Type B pancreatic cell (in vitro differentiated cells): Measurements from ENCODE around the gene ALPI. TPM values are rescaled to one million over a fixed set of nuclear protein-coding genes. Genes with fewer than 3 reads are reported as not detected.

Source experiments
- DNase-seq: peaks from one replicate; pipeline ENCODE4 v3.0.0; 2021; ENCODE audit warnings: mixed read lengths; ENCODE audit not compliant: unreplicated experiment; ENCODE audit errors: extremely low spot score
- H3K27ac Mint-ChIP-seq: 2 replicates; pipeline ENCODE4 v1.8.0; 2021; ENCODE audit warnings: mild to moderate bottlenecking, mixed read lengths
- H3K27me3 Mint-ChIP-seq: 2 replicates; pipeline ENCODE4 v1.8.0; 2021; ENCODE audit warnings: mixed read lengths
- H3K36me3 Mint-ChIP-seq: 2 replicates; pipeline ENCODE4 v1.8.0; 2021; ENCODE audit warnings: mixed read lengths
- H3K4me1 Mint-ChIP-seq: one replicate; pipeline ENCODE4 v1.8.0; 2021; ENCODE audit warnings: mixed read lengths; ENCODE audit not compliant: unreplicated experiment
- H3K4me3 Mint-ChIP-seq: 2 replicates; pipeline ENCODE4 v1.8.0; 2021; ENCODE audit warnings: mild to moderate bottlenecking, mixed read lengths
- H3K9me3 Mint-ChIP-seq: 2 replicates; pipeline ENCODE4 v1.8.0; 2021; ENCODE audit warnings: mixed read lengths
- total RNA-seq: library from RNA; stranded (reverse); gene quantifications from 2 replicates; pipeline ENCODE4 v1.2.1, GENCODE V29; 2021; ENCODE audit warnings: low replicate concordance
- TF ChIP-seq, protein P1 (sequence below): fragments of 200-600 bp; sonication (generic); conservative IDR thresholded peaks from 2 replicates; pipeline ENCODE4 v1.5.0; 2021; ENCODE audit warnings: antibody characterized with exemption, mild to moderate bottlenecking

ALPI gene
- total RNA-seq, 1 donor from 2014 or later, result 1.5 TPM

DNA sequence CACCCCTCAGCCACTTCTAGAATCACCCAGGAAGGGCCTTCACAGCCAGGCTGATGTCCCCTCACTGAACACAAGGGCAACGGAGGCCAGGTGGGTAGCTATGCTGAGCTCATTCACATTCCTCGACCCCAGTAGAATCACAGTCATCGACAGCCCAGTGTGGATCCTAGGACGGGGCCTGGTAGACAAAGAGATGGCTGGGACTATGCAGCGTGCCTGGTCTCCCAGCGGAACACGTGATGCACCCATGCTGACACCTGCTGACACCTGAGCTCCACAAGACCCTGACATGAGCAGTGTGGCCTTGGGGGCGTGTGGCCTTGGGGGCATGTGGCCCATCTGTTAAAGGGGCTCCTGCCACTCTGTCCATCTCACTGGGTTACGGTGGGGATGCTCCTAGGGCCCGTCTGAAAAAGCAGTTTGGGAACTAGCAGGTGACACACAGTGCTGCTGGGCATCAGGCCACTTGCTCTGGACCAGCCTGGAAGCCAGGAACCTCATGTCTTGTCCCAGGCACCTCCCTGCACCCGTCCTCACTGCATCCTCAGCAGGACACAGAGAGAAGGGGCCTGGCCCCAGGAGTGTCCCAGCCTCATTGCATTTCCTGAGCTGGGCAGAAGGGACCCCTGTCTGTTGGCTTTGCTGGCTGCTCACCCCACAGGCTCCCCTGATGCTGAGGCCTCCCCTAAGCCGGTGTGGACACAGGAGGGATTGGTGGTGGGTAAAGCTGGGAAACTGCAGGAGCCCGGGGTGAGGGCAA is 22.0 kb downstream of the ALPI start:
- Mint-ChIP-seq H3K9me3 (peaks cover 3% of the 10 kb centered on the region), H3K27me3 (peaks cover 43% of the 10 kb centered on the region), H3K36me3 (no peaks in the 10 kb centered on the region), H3K27ac (no peak overlapping the region), H3K4me3 (no peak overlapping the region), H3K4me1 (peaks cover 8% of the 10 kb centered on the region)
- TF ChIP-seq, protein P1, sequence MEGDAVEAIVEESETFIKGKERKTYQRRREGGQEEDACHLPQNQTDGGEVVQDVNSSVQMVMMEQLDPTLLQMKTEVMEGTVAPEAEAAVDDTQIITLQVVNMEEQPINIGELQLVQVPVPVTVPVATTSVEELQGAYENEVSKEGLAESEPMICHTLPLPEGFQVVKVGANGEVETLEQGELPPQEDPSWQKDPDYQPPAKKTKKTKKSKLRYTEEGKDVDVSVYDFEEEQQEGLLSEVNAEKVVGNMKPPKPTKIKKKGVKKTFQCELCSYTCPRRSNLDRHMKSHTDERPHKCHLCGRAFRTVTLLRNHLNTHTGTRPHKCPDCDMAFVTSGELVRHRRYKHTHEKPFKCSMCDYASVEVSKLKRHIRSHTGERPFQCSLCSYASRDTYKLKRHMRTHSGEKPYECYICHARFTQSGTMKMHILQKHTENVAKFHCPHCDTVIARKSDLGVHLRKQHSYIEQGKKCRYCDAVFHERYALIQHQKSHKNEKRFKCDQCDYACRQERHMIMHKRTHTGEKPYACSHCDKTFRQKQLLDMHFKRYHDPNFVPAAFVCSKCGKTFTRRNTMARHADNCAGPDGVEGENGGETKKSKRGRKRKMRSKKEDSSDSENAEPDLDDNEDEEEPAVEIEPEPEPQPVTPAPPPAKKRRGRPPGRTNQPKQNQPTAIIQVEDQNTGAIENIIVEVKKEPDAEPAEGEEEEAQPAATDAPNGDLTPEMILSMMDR, result no peak
- no peak for DNase-seq

DNA sequence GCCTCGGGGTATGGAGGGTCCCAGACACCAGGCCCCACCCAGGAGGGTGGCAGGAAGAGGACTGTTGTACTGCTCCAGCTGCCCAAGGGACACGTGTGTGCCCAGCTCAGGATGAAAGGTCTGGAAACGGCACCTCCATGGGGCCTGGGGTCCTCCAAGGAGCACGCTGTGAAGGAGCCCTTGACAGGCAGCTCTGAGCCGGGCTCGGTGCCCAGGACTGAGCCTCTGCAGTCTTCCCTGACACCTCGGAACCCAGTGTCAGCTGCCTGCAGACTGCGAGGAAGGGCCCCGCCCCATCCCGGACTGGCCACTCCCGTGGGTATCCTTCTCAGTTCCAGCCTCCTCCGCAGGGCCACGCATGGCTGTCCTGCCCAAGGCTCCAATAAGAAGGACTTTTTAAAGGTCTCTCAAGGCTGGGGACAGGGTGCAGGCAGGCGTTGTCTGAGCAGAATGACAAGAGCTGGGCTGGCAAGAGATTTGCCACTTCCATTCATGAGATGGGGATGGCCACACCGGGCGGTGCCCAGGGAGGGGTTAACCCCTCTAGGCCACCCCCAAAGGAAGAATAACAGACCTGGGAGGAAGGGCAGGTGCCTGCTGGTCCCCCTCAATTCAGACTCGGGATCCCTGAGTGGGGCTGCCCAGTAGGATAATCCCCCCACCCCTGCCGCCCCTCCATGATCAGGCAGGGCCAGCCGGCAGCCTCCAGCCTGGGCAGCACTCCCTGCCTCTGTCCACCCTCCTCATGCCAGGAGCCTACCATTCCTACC is 22.8 kb downstream of the ALPI start:
- Mint-ChIP-seq H3K4me1 (no peaks in the 10 kb centered on the region), H3K4me3 (no peak overlapping the region), H3K27me3 (peaks cover 39% of the 10 kb centered on the region), H3K36me3 (no peaks in the 10 kb centered on the region), H3K27ac (no peak overlapping the region), H3K9me3 (no peaks in the 10 kb centered on the region)
- DNase-seq, result no peak
- TF ChIP-seq, protein P1, result no peak

DNA sequence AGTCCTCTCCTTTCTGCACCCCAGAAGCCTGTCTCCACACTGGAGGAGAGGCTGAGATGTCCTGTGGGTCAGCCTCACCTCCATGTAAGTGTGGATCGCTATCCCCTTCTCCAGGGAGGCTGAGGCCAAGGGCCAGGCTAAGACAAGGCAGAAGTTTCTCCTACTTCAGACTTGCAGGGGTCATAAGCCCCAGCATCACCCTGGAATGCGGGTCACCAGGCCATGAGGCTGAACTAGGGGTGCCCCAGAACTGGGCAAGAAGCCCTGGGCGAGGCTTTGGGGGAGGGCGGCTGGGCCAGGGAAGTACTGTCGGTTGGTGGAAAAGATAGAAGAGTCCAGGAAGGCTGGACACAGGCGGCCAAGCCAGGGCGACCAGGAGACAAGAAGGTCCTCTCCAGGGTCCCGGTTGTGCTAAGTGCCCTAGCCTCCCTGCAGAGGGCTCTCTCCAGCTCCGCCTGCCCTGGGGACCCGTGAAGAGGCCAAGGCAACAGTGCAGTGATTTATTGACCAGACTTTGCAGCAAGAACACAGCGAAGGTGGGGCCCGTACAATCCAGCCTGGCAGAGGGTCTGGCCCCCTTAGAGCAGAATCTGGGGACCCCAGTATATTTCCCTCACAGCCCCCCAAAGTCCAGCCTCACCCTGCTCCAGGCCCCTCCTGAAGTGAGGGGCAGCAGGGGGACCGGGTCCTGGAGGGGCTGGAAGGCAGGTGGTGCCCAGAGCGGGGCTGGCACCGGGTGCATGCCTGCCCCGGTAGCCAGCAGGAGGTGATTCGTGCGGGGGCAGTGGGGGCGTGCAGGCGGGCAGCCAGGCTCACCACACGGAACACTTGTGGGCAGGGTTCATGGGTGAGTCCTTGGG is 23.6 kb downstream of the ALPI start:
- TF ChIP-seq, protein P1, result no peak
- Mint-ChIP-seq H3K27me3 (peaks cover 41% of the 10 kb centered on the region), H3K36me3 (no peaks in the 10 kb centered on the region), H3K27ac (no peak overlapping the region), H3K4me3 (no peak overlapping the region), H3K9me3 (no peaks in the 10 kb centered on the region), H3K4me1 (no peaks in the 10 kb centered on the region)
- no peak for DNase-seq

DNA sequence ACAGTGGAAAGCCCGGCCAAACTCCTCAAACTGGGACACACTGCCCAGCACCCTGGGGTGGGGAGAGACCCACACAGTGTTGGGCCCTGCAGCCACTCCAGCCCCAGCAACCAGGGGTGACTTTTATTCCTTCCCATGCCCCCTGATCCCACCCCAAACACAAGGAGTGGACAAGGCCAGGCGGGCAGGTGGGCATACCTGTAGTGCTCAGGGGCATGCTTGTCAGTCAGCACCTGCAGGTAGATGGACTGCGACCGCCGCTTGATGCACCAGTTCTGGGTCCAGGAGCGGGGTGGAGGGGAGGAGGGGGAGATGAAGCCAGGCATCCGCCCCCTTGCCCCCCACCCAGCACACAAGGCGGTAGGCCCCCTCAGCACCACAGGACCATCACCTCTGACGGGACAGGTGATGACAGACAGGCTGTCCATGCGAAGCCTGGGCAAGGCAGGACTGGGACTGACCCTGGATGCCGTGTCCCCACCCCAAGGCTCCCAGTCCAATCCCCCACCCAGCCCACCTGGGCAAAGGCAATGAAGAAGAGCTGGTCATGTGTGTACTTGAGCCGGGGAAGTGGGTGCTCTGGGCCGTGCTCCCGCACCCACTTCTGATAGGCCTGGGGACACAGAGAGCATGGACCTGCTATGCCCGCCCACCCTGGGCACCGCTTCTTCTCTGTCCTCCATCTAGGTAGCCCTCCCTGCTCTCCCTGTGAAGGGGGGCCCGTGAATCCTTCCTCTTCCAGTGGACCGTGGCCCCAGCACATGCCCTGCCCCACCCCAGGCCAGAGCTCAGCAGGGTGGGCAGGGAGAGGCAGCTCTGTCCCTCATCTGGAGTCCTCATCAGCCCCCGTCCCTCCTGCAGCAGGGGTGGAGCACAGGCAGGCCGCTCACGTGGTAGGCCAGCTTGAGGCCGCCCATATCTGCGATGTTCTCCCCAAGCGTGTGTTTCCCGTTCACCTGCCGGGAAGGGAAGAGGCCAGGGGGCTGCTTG is 24.5 kb downstream of the ALPI start:
- Mint-ChIP-seq H3K9me3 (no peaks in the 10 kb centered on the region), H3K4me3 (no peak overlapping the region), H3K4me1 (no peaks in the 10 kb centered on the region), H3K36me3 (no peaks in the 10 kb centered on the region), H3K27me3 (peaks cover 46% of the 10 kb centered on the region), H3K27ac (no peak overlapping the region)
- TF ChIP-seq, protein P1, result no peak
- DNase-seq, result no peak
